Stimulated activated CD4-positive, alpha-beta T cell treated with anti-CD3 and anti-CD28 coated beads, Interleukin-4, amount 100 ng/mL, for 1 hour (primary cell): ENCODE measurements around the gene NOTCH3.
A peak's percentile ranks its signal among the peaks of the same experiment; 100 is the strongest.

Experiments used
- DNase-seq: peaks from one replicate; pipeline ENCODE4 v3.0.0-alpha.2; 2020

The NOTCH3 gene

GRCh38 chr19:15235781-15236180 lies 35.0 kb upstream of the NOTCH3 start:
- DNase-seq: no peak

GRCh38 chr19:15234431-15235130 lies 33.8 kb upstream of the NOTCH3 start:
- no peak for DNase-seq

- DNase-seq: no peak
Measured at GRCh38 chr19:15231271-15231670, 30.5 kb upstream of the NOTCH3 start.

- no peak for DNase-seq
Measured at GRCh38 chr19:15227261-15227660, 26.5 kb upstream of the NOTCH3 start.

- DNase-seq: no peak
Measured at GRCh38 chr19:15225760-15226159, 25.0 kb upstream of the NOTCH3 start.

GRCh38 chr19:15223649-15224361 lies 23.0 kb upstream of the NOTCH3 start:
- DNase-seq: no peak

- peak; percentile 73 for DNase-seq
Measured at GRCh38 chr19:15222738-15223648, 22.2 kb upstream of the NOTCH3 start.

GRCh38 chr19:15220833-15221232 lies 20.0 kb upstream of the NOTCH3 start:
- no peak for DNase-seq

- no peak for DNase-seq
Measured at GRCh38 chr19:15218501-15218900, 17.7 kb upstream of the NOTCH3 start.

- no peak for DNase-seq
Measured at GRCh38 chr19:15216363-15216762, 15.6 kb upstream of the NOTCH3 start.

GRCh38 chr19:15213715-15214381 lies 13.1 kb upstream of the NOTCH3 start:
- no peak for DNase-seq

GRCh38 chr19:15212711-15213110 lies 11.9 kb upstream of the NOTCH3 start:
- no peak for DNase-seq

GRCh38 chr19:15210323-15210781 lies 9.6 kb upstream of the NOTCH3 start:
- DNase-seq: no peak

GRCh38 chr19:15201374-15202023 lies 704 bp upstream of the NOTCH3 start:
- DNase-seq: no peak

- DNase-seq: no peak
Measured at GRCh38 chr19:15199661-15200552, 888 bp downstream of the NOTCH3 start.

- DNase-seq: no peak
Measured at GRCh38 chr19:15198951-15199660, 1.7 kb downstream of the NOTCH3 start.

GRCh38 chr19:15197942-15198341 lies 2.9 kb downstream of the NOTCH3 start:
- DNase-seq: no peak

GRCh38 chr19:15197275-15197941 lies 3.4 kb downstream of the NOTCH3 start:
- no peak for DNase-seq

GRCh38 chr19:15196360-15197005 lies 4.3 kb downstream of the NOTCH3 start:
- no peak for DNase-seq
